K562 (cell line): Measurements from ENCODE around the gene CORO2A. TPM values are rescaled to one million over a fixed set of nuclear protein-coding genes. Genes with fewer than 3 reads are reported as not detected.

Experiments used
- CBX1 ChIP-seq: sonication (generic); IDR thresholded peaks from 2 replicates; pipeline ENCODE4 v1.6.1; 2016; ENCODE audit warnings: antibody characterized with exemption, low read depth, mild to moderate bottlenecking
- GATAD2A ChIP-seq: fragments of 450-650 bp; IDR thresholded peaks from 2 replicates; pipeline ENCODE4 v1.6.1; 2017
- HNRNPL ChIP-seq: fragments of 200-400 bp; formaldehyde crosslinking; IDR thresholded peaks from 2 replicates; pipeline ENCODE4 v1.6.1; 2017; ENCODE audit warnings: low read depth, mild to moderate bottlenecking, low read length
- LARP7 ChIP-seq: fragments of 450-650 bp; IDR thresholded peaks from 2 replicates; pipeline ENCODE4 v1.6.1; 2016
- MAZ ChIP-seq, 2 experiments: fragments of 450-650 bp in 1 of 2; sonication (generic) in 1 of 2; formaldehyde crosslinking; IDR thresholded peaks in 1 of 2; conservative IDR thresholded peaks in 1 of 2; 2 replicates each; pipeline versions ENCODE4 v1.4.0 to v1.5.0; 2020; ENCODE audit warnings: mild to moderate bottlenecking in 1 of 2, missing genetic modification reagents in 1 of 2
- OTX1 ChIP-seq: fragments of 450-650 bp; formaldehyde crosslinking; IDR thresholded peaks from 2 replicates; pipeline ENCODE4 v1.4.0; 2022; ENCODE audit warnings: mild to moderate bottlenecking
- PML ChIP-seq: IDR thresholded peaks from 2 replicates; pipeline ENCODE4 v1.6.1; 2012; ENCODE audit warnings: low read length, inconsistent platforms
- RAD21 ChIP-seq, 2 experiments: fragments of 250-450 bp in 1 of 2; fragments of 450-650 bp in 1 of 2; sonication (Bioruptor Pico) in 1 of 2; formaldehyde crosslinking in 1 of 2; IDR thresholded peaks in 1 of 2; conservative IDR thresholded peaks in 1 of 2; 2 replicates each; pipeline versions ENCODE4 v1.4.0 to v1.8.0; 2020 to 2022; ENCODE audit warnings: mild to moderate bottlenecking in 2 of 2, moderate library complexity in 1 of 2
- ZBTB8A ChIP-seq: fragments of 450-650 bp; IDR thresholded peaks from 2 replicates; pipeline ENCODE4 v1.6.1; 2018; ENCODE audit warnings: mild to moderate bottlenecking, moderate library complexity; ENCODE audit not compliant: partially characterized antibody
- ZNF57 ChIP-seq: fragments of 450-650 bp; formaldehyde crosslinking; IDR thresholded peaks from 2 replicates; pipeline ENCODE4 v1.4.0; 2020; ENCODE audit warnings: mild to moderate bottlenecking, moderate library complexity
- ZSCAN32 ChIP-seq: fragments of 450-650 bp; formaldehyde crosslinking; IDR thresholded peaks from 2 replicates; pipeline ENCODE4 v1.4.0; 2020; ENCODE audit warnings: mild to moderate bottlenecking, moderate library complexity
- polyA plus RNA-seq, 8 experiments: library from polyadenylated mRNA; depleted of rRNA in 4 of 8; stranded (reverse) in 5 of 8; unstranded in 3 of 8; fragments of >200 nt; fragmentation: Nextera tagmentation in 2 of 8; fragmentation: Illumina TruSeq in 1 of 8; extraction: Ambion mirVana in 2 of 8; extraction: Trizol in 1 of 8; gene quantifications; 2 replicates each; pipeline versions ENCODE4 v1.2.1 to v1.2.3, GENCODE V29; 2011 to 2014; ENCODE audit warnings: inconsistent platforms in 1 of 8, missing spikeins in 1 of 8
- total RNA-seq, 7 experiments: library from RNA; depleted of rRNA in 6 of 7; stranded (reverse); fragments of >200 nt in 6 of 7; fragmentation: Illumina TruSeq in 2 of 7; extraction: Trizol in 2 of 7; gene quantifications; 2 replicates each; pipeline versions ENCODE4 v1.2.1 to v1.2.3, GENCODE V29; 2011 to 2021; ENCODE audit warnings: low replicate concordance in 1 of 7
- TF ChIP-seq, protein P1 (sequence below): fragments of 250-450 bp; sonication (Bioruptor Pico); IDR thresholded peaks from 2 replicates; pipeline ENCODE4 v1.5.0; 2021; ENCODE audit warnings: mild to moderate bottlenecking, borderline replicate concordance
- TF ChIP-seq, protein P2 (sequence below): fragments of 200-800 bp; sonication (Bioruptor generic); IDR thresholded peaks from 2 replicates; pipeline ENCODE4 v1.6.1; 2017; ENCODE audit warnings: missing genetic modification characterization, missing compliant biosample characterization
- TF ChIP-seq, protein P3 (sequence below): sonication (generic); formaldehyde crosslinking; IDR thresholded peaks from 2 replicates; pipeline ENCODE4 v1.8.1; 2023; ENCODE audit warnings: mild to moderate bottlenecking, missing genetic modification reagents
- TF ChIP-seq, protein P4 (sequence below): fragments of 450-650 bp; IDR thresholded peaks from 2 replicates; pipeline ENCODE4 v1.7.0; 2016; ENCODE audit warnings: borderline replicate concordance

CORO2A gene
- total and polyA plus RNA-seq, 9 of the 15 experiments (the other 6 are each of a cell fraction or from before 2014, with no cell fraction given): 9.5 to 26.6 (median 18.0) TPM

DNA sequence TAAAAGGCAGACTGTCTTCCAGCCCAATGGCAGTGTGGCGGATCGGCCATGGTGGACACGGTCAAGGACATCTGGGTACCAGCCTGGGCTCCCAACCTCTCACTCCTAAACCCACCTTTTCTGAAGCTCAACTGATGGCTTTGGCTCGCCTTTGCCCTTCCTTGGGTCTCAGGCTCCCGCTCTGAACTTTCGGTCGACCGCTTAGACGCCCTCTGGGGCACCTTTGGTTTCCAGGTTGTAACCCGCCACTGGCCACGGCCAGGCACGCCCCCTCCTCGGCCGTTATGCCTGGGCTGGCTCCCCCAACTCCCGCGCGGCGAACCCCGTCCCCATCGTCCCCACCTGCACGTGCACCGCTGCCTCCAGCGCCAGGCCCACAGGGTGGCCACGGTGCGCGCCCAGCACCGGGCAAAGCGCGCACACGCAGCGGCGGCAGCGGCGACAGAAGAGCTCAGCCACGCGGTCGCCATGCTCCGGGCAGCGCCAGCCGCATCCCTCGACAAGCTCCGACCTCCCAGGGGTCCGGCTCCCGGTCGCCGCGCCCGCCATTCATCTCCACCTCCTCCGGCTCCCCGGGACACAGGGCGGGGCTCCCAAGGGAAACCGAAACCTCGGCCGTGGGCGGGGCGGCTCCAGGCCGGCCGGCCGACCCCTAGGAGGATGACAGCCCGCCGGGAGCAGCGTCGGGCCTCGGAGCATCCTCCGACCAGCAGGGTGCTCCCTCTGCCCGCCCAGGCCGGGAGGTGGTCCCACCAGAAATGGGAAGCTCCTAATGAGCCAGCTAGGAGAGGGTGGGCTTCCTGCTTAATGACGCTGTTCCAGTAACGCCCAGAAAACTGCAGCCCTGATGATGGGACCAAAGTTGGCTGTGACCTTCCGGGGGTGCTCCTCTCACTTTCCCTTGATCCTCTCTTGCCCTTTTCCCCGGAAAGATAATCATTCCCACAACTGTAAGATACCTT, 73.5 kb downstream of the CORO2A start, which contains the start of gene TRIM14 (continued):
- TF ChIP-seq, protein P1, sequence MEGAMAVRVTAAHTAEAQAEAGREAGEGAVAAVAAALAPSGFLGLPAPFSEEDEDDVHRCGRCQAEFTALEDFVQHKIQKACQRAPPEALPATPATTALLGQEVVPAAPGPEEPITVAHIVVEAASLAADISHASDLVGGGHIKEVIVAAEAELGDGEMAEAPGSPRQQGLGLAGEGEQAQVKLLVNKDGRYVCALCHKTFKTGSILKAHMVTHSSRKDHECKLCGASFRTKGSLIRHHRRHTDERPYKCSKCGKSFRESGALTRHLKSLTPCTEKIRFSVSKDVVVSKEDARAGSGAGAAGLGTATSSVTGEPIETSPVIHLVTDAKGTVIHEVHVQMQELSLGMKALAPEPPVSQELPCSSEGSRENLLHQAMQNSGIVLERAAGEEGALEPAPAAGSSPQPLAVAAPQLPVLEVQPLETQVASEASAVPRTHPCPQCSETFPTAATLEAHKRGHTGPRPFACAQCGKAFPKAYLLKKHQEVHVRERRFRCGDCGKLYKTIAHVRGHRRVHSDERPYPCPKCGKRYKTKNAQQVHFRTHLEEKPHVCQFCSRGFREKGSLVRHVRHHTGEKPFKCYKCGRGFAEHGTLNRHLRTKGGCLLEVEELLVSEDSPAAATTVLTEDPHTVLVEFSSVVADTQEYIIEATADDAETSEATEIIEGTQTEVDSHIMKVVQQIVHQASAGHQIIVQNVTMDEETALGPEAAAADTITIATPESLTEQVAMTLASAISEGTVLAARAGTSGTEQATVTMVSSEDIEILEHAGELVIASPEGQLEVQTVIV (CRISPR knock-in tag): no peak
- TF ChIP-seq HNRNPL: 0 out of 2 replicates have a peak, but pooled peaks have one; percentile 56
- TF ChIP-seq, protein P2, sequence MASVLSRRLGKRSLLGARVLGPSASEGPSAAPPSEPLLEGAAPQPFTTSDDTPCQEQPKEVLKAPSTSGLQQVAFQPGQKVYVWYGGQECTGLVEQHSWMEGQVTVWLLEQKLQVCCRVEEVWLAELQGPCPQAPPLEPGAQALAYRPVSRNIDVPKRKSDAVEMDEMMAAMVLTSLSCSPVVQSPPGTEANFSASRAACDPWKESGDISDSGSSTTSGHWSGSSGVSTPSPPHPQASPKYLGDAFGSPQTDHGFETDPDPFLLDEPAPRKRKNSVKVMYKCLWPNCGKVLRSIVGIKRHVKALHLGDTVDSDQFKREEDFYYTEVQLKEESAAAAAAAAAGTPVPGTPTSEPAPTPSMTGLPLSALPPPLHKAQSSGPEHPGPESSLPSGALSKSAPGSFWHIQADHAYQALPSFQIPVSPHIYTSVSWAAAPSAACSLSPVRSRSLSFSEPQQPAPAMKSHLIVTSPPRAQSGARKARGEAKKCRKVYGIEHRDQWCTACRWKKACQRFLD (CRISPR knock-in tag): 0 out of 2 replicates have a peak, but pooled peaks have one; percentile 48
- TF ChIP-seq, protein P3, sequence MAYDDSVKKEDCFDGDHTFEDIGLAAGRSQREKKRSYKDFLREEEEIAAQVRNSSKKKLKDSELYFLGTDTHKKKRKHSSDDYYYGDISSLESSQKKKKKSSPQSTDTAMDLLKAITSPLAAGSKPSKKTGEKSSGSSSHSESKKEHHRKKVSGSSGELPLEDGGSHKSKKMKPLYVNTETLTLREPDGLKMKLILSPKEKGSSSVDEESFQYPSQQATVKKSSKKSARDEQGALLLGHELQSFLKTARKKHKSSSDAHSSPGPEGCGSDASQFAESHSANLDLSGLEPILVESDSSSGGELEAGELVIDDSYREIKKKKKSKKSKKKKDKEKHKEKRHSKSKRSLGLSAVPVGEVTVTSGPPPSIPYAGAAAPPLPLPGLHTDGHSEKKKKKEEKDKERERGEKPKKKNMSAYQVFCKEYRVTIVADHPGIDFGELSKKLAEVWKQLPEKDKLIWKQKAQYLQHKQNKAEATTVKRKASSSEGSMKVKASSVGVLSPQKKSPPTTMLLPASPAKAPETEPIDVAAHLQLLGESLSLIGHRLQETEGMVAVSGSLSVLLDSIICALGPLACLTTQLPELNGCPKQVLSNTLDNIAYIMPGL (CRISPR knock-in tag): no peak
- no peak for TF ChIP-seq CBX1
- TF ChIP-seq, protein P4, sequence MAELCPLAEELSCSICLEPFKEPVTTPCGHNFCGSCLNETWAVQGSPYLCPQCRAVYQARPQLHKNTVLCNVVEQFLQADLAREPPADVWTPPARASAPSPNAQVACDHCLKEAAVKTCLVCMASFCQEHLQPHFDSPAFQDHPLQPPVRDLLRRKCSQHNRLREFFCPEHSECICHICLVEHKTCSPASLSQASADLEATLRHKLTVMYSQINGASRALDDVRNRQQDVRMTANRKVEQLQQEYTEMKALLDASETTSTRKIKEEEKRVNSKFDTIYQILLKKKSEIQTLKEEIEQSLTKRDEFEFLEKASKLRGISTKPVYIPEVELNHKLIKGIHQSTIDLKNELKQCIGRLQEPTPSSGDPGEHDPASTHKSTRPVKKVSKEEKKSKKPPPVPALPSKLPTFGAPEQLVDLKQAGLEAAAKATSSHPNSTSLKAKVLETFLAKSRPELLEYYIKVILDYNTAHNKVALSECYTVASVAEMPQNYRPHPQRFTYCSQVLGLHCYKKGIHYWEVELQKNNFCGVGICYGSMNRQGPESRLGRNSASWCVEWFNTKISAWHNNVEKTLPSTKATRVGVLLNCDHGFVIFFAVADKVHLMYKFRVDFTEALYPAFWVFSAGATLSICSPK: no peak
- TF ChIP-seq PML: 0 out of 2 replicates have a peak, but pooled peaks have one; percentile 16
- peak; percentile 73 to 87; a peak in 3 of 4 replicates for TF ChIP-seq MAZ (CRISPR knock-in tag; conservative IDR thresholded peaks at IDR 0.05 in 1 of 2, IDR thresholded peaks at IDR 0.05 in 1 of 2)
- no peak for TF ChIP-seq GATAD2A
- TF ChIP-seq ZBTB8A: no peak
- no peak for TF ChIP-seq ZNF57 (CRISPR knock-in tag)
- TF ChIP-seq RAD21 (CRISPR knock-in tag; conservative IDR thresholded peaks at IDR 0.05 in 1 of 2, IDR thresholded peaks at IDR 0.05 in 1 of 2): peak in 1 of 2 experiments; percentile 65; a peak in 3 of 4 replicates
- TF ChIP-seq ZSCAN32 (CRISPR knock-in tag): no peak
- TF ChIP-seq OTX1 (CRISPR knock-in tag): no peak; the same call in 1 of the 2 replicates
- no peak for TF ChIP-seq LARP7
